Urothelium cell line (cell line): ENCODE results near the gene SYT6.

Experiments used
- DNase-seq: peaks from one replicate; pipeline ENCODE4 v3.0.0; 2011; ENCODE audit warnings: low spot score, mixed read lengths
- FAIRE-seq: peaks from 2 replicates; lab custom pipeline; 2011; peaks lifted over from hg19 to GRCh38; lab: Jason Lieb, UNC

Gene SYT6

GRCh38 chr1:114153261-114154145 is at the start of gene SYT6:
SYT6 (minus strand) TSS chr1:114153869; CDS start chr1:114153772, 97 bp downstream.
- DNase-seq (no peak), FAIRE-seq (no peak)

- FAIRE-seq, result no peak
- no peak for DNase-seq
Measured at GRCh38 chr1:114201486-114201885, 47.8 kb upstream of the SYT6 start.

GRCh38 chr1:114199017-114199594 is 45.4 kb upstream of the SYT6 start:
- no peak for DNase-seq
- FAIRE-seq, result no peak

- no peak for DNase-seq
- FAIRE-seq, result no peak
Measured at GRCh38 chr1:114196992-114197907, 43.6 kb upstream of the SYT6 start.

- no peak for DNase-seq
- no peak for FAIRE-seq
Measured at GRCh38 chr1:114195819-114196218, 42.1 kb upstream of the SYT6 start.

GRCh38 chr1:114192328-114192727 is 38.7 kb upstream of the SYT6 start:
- no peak for DNase-seq
- FAIRE-seq, result no peak

- FAIRE-seq, result no peak
- DNase-seq, result no peak
Measured at GRCh38 chr1:114189398-114189797, 35.7 kb upstream of the SYT6 start.

GRCh38 chr1:114181356-114181755 is 27.7 kb upstream of the SYT6 start:
- DNase-seq (no peak), FAIRE-seq (no peak)

- DNase-seq (no peak), FAIRE-seq (peak; percentile 48)
Measured at GRCh38 chr1:114180742-114181141, 27.1 kb upstream of the SYT6 start.

- DNase-seq, result no peak
- FAIRE-seq, result no peak
Measured at GRCh38 chr1:114178936-114179335, 25.3 kb upstream of the SYT6 start.

- FAIRE-seq (no peak), DNase-seq (no peak)
Measured at GRCh38 chr1:114177282-114177681, 23.6 kb upstream of the SYT6 start.

- FAIRE-seq, result no peak
Measured at GRCh38 chr1:114176366-114176765, 22.7 kb upstream of the SYT6 start.

GRCh38 chr1:114173680-114174079 is 20.0 kb upstream of the SYT6 start:
- FAIRE-seq (no peak), DNase-seq (no peak)

More at GRCh38 chr1:114176366-114176765, 22.7 kb upstream of the SYT6 start:
- no peak for DNase-seq

GRCh38 chr1:114169509-114169908 is 15.8 kb upstream of the SYT6 start:
- DNase-seq (no peak), FAIRE-seq (no peak)

- FAIRE-seq (no peak), DNase-seq (no peak)
Measured at GRCh38 chr1:114167226-114167625, 13.6 kb upstream of the SYT6 start.

- DNase-seq (no peak), FAIRE-seq (no peak)
Measured at GRCh38 chr1:114164840-114165543, 11.3 kb upstream of the SYT6 start.

GRCh38 chr1:114159941-114160340 is 6.3 kb upstream of the SYT6 start:
- DNase-seq (no peak), FAIRE-seq (no peak)

GRCh38 chr1:114157275-114157660 is 3.6 kb upstream of the SYT6 start:
- no peak for DNase-seq
- no peak for FAIRE-seq

- FAIRE-seq (no peak), DNase-seq (no peak)
Measured at GRCh38 chr1:114156538-114157274, 3.0 kb upstream of the SYT6 start.

- no peak for DNase-seq
- no peak for FAIRE-seq
Measured at GRCh38 chr1:114155706-114156105, 2.0 kb upstream of the SYT6 start.
